Esophagus mucosa (tissue), 1 donor: ENCODE measurements around the gene CLEC2B. TPM values are rescaled to one million over a fixed set of nuclear protein-coding genes. Genes with fewer than 3 reads are reported as not detected.

ENCODE experiments used
- ATAC-seq: fragments of 200-7000 bp; cut with Tn5 transposase; one replicate; pipeline ENCODE4 v1.9.1; 2020
- total RNA-seq: library from RNA; stranded (reverse); gene quantifications from one replicate; pipeline ENCODE4 v1.2.4, GENCODE V29; 2023
- donor health status: DM: yes; HTN: yes; CAD: no.

The CLEC2B gene
- total RNA-seq, 1 donor from 2014 or later, result 13.0 TPM

DNA sequence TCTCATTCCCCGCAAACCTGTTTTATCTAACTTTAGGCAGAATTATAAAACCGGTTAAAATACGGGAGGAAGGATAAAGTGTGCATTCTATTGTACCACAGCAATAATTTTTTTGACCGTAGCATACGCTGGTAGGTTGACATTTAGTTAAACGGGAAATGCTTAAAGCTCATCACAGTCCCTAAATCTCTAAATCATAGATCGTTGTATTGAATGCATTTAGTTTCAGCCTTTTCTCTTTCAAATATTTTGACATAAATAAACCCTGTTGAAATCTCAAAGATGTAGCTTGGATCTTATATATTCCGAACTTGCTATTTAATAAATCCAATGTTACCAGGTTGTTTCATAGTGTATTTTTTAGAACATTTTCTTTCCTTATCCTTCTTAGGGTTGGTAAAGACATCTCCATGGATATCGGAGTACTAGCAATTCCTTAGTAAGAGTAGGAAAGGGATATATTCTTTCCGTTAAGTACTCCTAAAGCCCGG, 798 bp downstream of the CLEC2B start:
- ATAC-seq, result no peak

- ATAC-seq, result no peak
These were observed 1.6 kb downstream of the CLEC2B start for GRCh38 chr12:9867531-9867930.

DNA sequence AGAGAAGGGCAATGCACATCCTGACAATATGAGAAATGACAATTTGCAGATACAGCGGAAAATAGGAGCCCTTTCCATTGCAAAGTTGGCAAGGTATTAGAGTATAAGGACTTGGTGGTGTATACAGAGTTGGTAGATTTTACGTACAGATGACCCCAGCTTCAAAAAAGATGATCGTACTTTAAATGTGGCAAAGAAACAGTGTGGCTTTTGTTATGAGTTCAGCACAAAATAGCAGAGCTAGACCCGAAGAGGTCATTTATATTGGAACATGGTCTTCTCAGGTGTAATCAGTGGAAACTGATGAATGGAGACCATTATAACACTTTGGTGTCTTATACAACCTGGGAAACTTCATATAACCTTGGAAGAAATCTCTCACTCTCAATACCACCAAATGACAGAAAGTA, 2.3 kb downstream of the CLEC2B start:
- ATAC-seq, result no peak

- no peak for ATAC-seq
These were observed 4.1 kb downstream of the CLEC2B start for GRCh38 chr12:9864913-9865675.

DNA sequence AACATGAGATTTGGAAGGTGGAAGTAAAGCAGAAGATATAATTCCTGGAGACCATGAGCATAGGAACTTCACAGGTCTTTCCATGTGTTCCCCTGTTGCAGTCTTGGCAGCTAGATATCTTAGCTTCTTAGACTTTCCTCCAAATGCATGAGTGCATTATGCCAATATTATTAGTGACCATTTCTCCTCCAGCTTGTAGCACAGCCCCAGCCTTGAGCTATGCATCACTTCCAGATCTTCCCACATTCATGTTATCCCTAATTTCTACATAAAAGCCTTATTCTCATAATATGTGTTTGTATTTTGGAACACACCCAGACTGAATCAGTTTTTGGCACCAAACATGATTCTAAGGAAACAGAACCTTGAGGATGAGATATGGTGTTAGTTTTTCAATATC, 11.0 kb downstream of the CLEC2B start:
- ATAC-seq, result no peak

DNA sequence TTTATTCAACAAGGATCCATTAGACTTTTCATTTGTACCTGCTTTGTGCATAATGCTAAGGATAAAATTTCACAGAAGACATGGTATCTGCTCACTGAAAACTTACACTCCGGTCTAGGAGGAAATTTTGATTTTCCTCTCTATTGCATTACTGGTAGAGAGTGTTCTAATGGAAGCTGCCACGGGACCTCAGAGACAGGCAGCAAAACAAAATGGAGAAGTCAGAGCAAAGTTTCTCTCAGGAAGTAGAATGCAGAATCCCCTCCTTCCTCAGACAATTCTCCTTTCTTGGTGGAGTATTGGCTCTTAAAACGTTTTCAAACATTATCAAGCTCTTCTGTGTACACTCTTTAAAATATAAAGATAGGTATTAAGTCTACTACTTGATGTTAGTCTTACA, 12.3 kb downstream of the CLEC2B start:
- ATAC-seq, result no peak

DNA sequence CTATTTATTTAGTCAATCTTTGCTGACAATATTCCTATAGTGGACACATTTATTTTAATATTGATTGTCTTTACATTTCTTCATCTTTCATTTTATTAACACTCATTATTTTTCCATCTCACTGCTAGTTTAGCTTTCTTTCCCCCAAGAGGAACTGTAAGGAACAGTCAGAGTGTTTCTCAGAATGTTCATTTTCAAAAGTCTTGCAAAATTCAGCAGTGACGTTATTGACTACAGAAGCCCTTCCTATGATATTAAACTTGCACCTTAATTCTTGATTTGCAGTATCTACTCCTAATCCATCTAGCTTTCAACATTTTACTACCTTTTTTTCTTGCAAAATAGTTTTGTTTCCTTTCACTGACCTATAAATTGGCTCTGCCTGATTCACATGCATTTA, 13.0 kb downstream of the CLEC2B start:
- ATAC-seq, result no peak

- ATAC-seq, result no peak
These were observed 17.2 kb downstream of the CLEC2B start for GRCh38 chr12:9851927-9852326.

DNA sequence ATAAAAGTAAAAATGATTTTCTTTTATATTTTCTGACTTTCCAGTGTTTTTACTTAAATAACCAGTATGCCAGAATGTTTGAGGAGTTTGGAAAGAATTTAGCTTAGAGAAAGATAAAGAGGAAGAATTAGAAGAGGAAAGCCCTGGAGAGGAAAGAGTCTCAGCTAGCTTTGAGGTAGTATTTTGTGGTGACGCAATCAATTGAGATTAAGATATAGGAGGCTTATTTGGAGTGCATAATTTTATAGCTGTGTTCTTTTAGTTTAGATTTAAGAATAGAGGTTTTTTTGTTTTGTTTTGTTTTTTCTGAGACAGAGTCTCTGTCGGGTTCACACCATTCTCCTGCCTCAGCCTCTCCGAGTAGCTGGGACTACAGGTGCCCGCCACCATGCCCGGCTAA, 18.1 kb downstream of the CLEC2B start:
- no peak for ATAC-seq

GRCh38 chr12:9848899-9849298, 20.3 kb downstream of the CLEC2B start:
- ATAC-seq, result no peak

DNA sequence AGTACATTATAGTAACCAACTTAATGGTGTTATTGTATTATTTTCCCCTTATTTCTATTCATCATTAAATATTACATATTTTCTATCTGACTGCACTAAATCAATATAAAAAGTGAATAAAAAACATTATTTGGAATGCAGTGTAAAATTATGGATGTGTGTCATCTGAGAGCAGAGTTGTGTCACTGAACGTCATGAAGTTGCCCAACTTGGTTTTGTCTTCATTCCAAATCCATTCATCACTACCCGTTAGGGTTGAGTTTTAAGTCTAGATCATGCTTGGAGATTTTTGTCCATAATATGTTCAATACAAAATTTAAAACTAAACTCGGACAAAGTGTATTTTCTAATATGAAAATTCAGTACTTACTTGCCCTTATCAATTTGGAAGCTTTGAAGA, 25.7 kb downstream of the CLEC2B start:
- no peak for ATAC-seq

DNA sequence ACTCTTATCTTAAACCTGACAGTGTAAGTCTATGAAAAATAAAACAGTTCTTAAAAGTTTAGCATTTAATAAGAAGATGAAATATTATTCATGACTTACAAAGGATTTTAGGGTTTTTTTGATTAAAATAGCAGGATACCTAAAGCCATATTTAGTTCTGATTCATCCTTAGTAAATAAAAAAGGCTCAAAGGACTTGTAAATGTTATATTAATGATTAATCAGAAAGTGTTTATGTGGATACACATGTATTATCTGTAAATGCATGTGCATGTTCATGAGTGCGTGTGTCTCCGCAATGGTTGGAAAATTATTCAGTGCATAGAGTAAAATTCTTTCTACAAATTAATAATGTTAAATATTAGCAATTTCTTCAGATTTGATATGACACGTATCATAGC, 37.4 kb downstream of the CLEC2B start:
- no peak for ATAC-seq

- ATAC-seq, result no peak
These were observed 39.2 kb downstream of the CLEC2B start for GRCh38 chr12:9829982-9830381.

- no peak for ATAC-seq
These were observed 39.7 kb downstream of the CLEC2B start for GRCh38 chr12:9829483-9829882.

- no peak for ATAC-seq
These were observed 41.8 kb downstream of the CLEC2B start, which contains the start of gene KLRF1 for GRCh38 chr12:9827209-9827888. KLRF1 (plus strand) TSS chr12:9827481; CDS start chr12:9827545, 64 bp downstream.

- ATAC-seq, result no peak
These were observed 48.7 kb downstream of the CLEC2B start for GRCh38 chr12:9820281-9820930.

- peak; percentile 96 for ATAC-seq
These were observed 55.0 kb downstream of the CLEC2B start for GRCh38 chr12:9813821-9814798.

DNA sequence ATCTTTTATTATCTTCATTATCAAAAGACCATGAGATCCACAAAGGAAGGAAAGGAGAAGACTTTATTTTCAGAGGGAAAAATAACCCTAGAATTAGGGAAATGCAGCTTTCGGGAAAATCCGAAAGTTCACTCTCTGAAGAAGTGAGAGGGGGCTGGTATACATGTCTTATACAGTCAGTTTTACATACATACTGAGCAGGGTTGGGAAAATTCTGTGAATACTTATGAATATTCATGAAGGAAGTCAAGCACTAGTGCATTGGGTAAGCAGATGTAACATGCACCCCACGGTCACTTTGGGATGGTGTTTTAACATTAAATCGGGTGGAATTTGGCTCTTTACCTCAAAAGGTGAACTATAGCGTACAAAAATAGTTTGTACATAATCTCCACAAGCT, 57.5 kb downstream of the CLEC2B start:
- ATAC-seq, result no peak

DNA sequence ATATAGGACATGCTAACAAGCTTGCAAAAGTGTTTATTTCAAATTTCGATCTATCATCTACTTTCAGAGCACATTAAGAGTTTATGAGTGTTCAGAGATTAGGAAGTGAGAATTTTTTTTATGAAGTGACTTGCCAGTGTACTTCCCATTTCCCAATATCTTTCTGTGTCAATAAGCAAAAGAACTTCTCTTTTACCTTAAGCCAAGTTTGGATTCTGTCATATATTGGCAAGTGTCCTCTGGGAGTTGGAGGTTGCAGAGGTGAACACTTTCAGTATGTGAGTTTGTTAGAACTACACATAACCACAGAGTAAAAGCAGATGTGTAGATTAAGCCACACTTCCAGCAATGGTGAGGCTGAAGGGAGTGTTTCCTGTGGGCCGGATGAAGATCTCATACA, 58.5 kb downstream of the CLEC2B start:
- no peak for ATAC-seq

- no peak for ATAC-seq
These were observed 59.3 kb downstream of the CLEC2B start for GRCh38 chr12:9809866-9810265.

DNA sequence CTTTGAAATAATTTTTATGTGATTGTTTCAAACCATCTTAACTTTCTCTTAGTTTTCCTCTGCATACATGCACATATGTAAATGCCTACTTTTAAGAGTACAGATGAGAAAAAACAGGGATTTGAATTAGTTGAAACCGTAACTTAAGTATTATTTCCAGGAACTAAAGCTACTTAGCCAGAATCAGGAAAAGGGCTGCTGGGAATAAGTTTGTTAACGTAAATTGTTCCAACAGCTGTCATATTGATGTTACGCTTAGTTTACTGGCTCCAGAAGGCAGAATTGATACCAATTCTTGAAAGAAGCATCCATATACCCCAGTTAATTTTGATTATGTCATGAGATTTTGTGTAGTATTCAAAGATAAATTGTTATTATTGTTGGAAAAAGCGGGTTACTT, 59.8 kb downstream of the CLEC2B start:
- no peak for ATAC-seq

- ATAC-seq, result peak; percentile 54
These were observed 60.6 kb downstream of the CLEC2B start for GRCh38 chr12:9808504-9808903.
